Measurements from ENCODE around the gene SETBP1.

Gene SETBP1

DNA sequence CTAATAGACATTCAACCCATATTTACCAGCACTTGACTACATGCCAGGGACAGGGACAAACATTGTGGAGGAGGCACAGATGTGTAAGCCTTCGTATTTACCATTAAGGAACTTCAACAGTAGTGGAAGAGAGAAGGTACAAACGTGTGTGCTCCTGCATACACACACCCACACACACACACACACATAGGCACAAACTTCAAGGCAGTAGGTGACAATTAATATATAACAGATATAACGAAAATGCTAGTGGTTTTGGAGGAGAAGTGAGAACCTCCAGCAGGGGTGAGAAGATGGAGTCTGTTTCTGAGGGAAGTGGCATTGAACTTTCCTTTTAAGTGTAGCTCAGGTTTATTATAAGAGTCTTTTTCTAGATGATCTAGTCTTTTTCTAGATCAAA, 231.1 kb downstream of the SETBP1 start:
- no peak overlapping the region for H3K4me3 ChIP-seq (ENCODE audit: low read length)
- no peak overlapping the region for H3K27ac ChIP-seq (ENCODE audit: low read length)
- no peaks in the 10 kb centered on the region for H3K9me3 ChIP-seq (ENCODE audit: insufficient read depth, low read depth, low read length)
- no peaks in the 10 kb centered on the region for H3K27me3 ChIP-seq (ENCODE audit: insufficient read depth, low read length)
- H3K36me3 ChIP-seq (ENCODE audit: insufficient read depth, low read depth, low read length) = no peaks in the 10 kb centered on the region
- no peak overlapping the region for H3K9ac ChIP-seq (ENCODE audit: low read depth, low read length)
- H3K4me1 ChIP-seq (ENCODE audit: insufficient read depth, low read length) = no peaks in the 10 kb centered on the region

DNA sequence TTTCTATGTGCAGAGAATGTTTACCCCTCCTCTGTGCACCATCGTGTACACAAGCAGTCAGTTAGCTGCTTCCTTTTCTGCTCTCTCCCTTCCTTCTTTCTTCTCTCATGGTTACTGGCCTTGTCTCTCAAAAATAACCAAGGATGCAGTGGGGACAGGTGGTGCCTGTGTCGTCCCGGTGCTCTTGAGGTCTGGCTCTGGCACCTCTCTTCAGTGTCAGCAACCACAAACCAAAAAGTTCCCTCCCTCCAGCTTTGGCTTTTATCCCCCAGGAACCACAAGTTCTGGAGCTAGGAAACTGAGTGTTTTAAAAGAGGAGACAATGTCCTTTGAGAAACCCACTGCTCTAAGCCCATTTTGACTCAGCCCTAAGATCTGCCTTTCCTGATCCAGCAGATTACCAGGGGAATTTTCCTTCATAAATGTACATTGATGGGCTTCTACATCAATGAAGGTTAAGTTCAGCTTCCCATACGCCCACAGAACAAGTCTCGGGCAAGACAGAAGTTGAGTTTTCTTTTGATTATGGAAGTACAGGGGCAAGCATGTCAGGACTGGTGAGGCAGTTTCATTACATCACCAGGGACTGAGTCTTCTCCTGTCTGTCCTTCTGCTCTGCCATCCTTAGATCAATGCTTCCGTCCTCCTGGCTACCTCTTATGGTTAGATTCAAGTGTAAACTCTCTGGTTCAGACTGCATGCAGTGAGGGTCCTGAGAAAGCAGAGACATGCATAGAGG, 232.2 kb downstream of the SETBP1 start:
- Histone ChIP-seq H3K9ac (ENCODE audit: low read depth, low read length) (no peak overlapping the region), H3K4me1 (ENCODE audit: insufficient read depth, low read length) (no peaks in the 10 kb centered on the region)

GRCh38 chr18:44914028-44914427, 233.3 kb downstream of the SETBP1 start:
- Histone ChIP-seq H3K9me3 (ENCODE audit: insufficient read depth, low read depth, low read length) (no peaks in the 10 kb centered on the region), H3K36me3 (ENCODE audit: insufficient read depth, low read depth, low read length) (no peaks in the 10 kb centered on the region), H3K9ac (ENCODE audit: low read depth, low read length) (no peak overlapping the region), H3K4me1 (ENCODE audit: insufficient read depth, low read length) (no peaks in the 10 kb centered on the region), H3K27me3 (ENCODE audit: insufficient read depth, low read length) (no peaks in the 10 kb centered on the region), H3K4me3 (ENCODE audit: low read length) (no peak overlapping the region), H3K27ac (ENCODE audit: low read length) (no peak overlapping the region)

More for the DNA sequence above, 232.2 kb downstream of the SETBP1 start:
- Histone ChIP-seq H3K27ac (ENCODE audit: low read length) (no peak overlapping the region), H3K4me3 (ENCODE audit: low read length) (no peak overlapping the region), H3K27me3 (ENCODE audit: insufficient read depth, low read length) (no peaks in the 10 kb centered on the region), H3K36me3 (ENCODE audit: insufficient read depth, low read depth, low read length) (no peaks in the 10 kb centered on the region), H3K9me3 (ENCODE audit: insufficient read depth, low read depth, low read length) (no peaks in the 10 kb centered on the region)

DNA sequence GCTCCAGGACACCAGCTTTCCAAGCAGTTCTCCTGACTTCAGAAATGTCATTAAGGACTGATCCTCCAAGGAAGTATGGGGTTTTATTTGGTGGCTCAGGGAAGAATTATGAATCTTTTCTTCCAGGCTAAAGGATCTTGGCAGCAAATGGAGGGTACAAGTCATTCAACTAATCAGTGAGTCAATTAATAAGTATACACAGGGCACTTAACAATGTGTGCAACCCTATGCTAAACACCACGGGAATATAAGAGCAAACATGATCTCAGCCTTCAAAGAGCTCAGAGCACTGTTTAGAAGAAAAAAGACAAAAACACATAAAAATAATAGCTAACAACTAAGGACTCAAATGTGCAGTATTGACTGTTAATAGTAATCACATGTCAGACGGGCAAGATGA, 234.5 kb downstream of the SETBP1 start:
- no peaks in the 10 kb centered on the region for H3K9me3 ChIP-seq (ENCODE audit: insufficient read depth, low read depth, low read length)
- H3K36me3 ChIP-seq (ENCODE audit: insufficient read depth, low read depth, low read length) = no peaks in the 10 kb centered on the region
- no peak overlapping the region for H3K4me3 ChIP-seq (ENCODE audit: low read length)
- no peaks in the 10 kb centered on the region for H3K4me1 ChIP-seq (ENCODE audit: insufficient read depth, low read length)
- H3K9ac ChIP-seq (ENCODE audit: low read depth, low read length) = no peak overlapping the region
- H3K27me3 ChIP-seq (ENCODE audit: insufficient read depth, low read length) = no peaks in the 10 kb centered on the region
- H3K27ac ChIP-seq (ENCODE audit: low read length) = no peak overlapping the region

DNA sequence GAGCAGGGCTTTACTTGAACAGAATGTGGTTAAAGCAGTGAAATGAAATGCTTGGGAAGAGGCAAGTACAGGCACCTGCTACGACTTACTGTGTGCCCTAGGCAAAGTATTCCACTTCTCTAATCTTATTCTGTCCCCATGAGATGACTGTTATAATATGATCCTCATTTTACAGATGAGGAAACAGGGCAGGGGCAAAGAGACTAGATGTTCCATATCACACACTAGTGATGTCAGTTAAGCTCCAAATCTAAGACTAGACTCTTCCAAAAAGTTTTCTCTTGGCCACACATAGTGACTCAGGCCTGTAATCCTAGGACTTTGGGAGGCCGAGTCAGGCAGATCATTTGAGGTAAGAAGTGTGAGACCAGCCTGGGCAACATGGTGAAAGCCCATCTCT, 235.0 kb downstream of the SETBP1 start:
- Histone ChIP-seq H3K36me3 (ENCODE audit: insufficient read depth, low read depth, low read length) (no peaks in the 10 kb centered on the region), H3K9ac (ENCODE audit: low read depth, low read length) (no peak overlapping the region), H3K4me1 (ENCODE audit: insufficient read depth, low read length) (no peaks in the 10 kb centered on the region), H3K4me3 (ENCODE audit: low read length) (no peak overlapping the region), H3K27ac (ENCODE audit: low read length) (no peak overlapping the region), H3K27me3 (ENCODE audit: insufficient read depth, low read length) (no peaks in the 10 kb centered on the region), H3K9me3 (ENCODE audit: insufficient read depth, low read depth, low read length) (no peaks in the 10 kb centered on the region)

DNA sequence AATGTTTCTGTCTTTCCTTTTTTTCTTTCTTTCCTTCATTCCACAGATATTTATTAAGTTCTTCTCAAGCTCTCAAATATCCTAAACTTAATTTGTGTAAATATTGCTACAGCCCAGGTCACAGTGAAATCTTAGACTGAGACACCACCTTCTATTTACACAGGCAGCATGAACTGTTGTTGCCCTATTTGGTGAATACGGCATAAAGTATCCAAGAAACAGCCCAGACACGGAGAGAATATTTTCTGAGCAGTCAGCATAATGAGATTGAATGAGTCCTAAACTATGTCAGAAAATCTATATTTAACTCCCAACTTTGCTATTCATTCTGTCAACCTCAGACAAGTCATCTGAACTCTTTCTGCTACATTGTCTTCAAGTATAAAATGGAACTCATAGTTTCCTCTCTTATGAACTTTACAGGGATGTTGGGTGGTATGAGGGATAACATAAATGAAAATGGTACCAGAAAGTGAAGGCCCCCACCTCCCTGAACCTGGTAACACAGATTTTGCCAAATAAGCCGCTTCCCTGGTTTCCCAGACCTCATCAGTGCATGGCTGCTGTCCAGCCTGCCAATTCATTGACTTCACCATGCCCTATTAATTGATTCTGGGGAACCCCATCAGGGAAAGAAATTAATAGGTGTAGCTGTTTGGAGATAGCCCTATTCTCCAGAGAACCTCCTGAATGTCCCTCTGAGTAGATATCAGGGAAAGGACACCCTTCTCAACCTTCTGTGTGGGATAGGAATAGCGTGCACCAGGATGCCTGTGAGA, 235.9 kb downstream of the SETBP1 start:
- H3K36me3 ChIP-seq (ENCODE audit: insufficient read depth, low read depth, low read length) = no peaks in the 10 kb centered on the region
- H3K27ac ChIP-seq (ENCODE audit: low read length) = no peak overlapping the region
- H3K9me3 ChIP-seq (ENCODE audit: insufficient read depth, low read depth, low read length) = no peaks in the 10 kb centered on the region
- no peaks in the 10 kb centered on the region for H3K27me3 ChIP-seq (ENCODE audit: insufficient read depth, low read length)
- H3K4me1 ChIP-seq (ENCODE audit: insufficient read depth, low read length) = no peaks in the 10 kb centered on the region
- H3K9ac ChIP-seq (ENCODE audit: low read depth, low read length) = no peak overlapping the region
- no peak overlapping the region for H3K4me3 ChIP-seq (ENCODE audit: low read length)

GRCh38 chr18:44917216-44918141, 236.8 kb downstream of the SETBP1 start:
- Histone ChIP-seq H3K27ac (ENCODE audit: low read length) (no peak overlapping the region), H3K4me3 (ENCODE audit: low read length) (no peak overlapping the region), H3K4me1 (ENCODE audit: insufficient read depth, low read length) (no peaks in the 10 kb centered on the region), H3K9me3 (ENCODE audit: insufficient read depth, low read depth, low read length) (no peaks in the 10 kb centered on the region), H3K27me3 (ENCODE audit: insufficient read depth, low read length) (no peaks in the 10 kb centered on the region), H3K9ac (ENCODE audit: low read depth, low read length) (no peak overlapping the region), H3K36me3 (ENCODE audit: insufficient read depth, low read depth, low read length) (no peaks in the 10 kb centered on the region)

- Histone ChIP-seq H3K27me3 (ENCODE audit: insufficient read depth, low read length) (no peaks in the 10 kb centered on the region), H3K27ac (ENCODE audit: low read length) (no peak overlapping the region), H3K4me1 (ENCODE audit: insufficient read depth, low read length) (no peaks in the 10 kb centered on the region), H3K9ac (ENCODE audit: low read depth, low read length) (no peak overlapping the region), H3K36me3 (ENCODE audit: insufficient read depth, low read depth, low read length) (no peaks in the 10 kb centered on the region), H3K4me3 (ENCODE audit: low read length) (no peak overlapping the region), H3K9me3 (ENCODE audit: insufficient read depth, low read depth, low read length) (no peaks in the 10 kb centered on the region)
Observed at GRCh38 chr18:44918142-44918476, 237.4 kb downstream of the SETBP1 start.

GRCh38 chr18:44920441-44920840, 239.8 kb downstream of the SETBP1 start:
- Histone ChIP-seq H3K4me3 (ENCODE audit: low read length) (no peak overlapping the region), H3K9me3 (ENCODE audit: insufficient read depth, low read depth, low read length) (no peaks in the 10 kb centered on the region), H3K4me1 (ENCODE audit: insufficient read depth, low read length) (no peaks in the 10 kb centered on the region), H3K27ac (ENCODE audit: low read length) (no peak overlapping the region), H3K9ac (ENCODE audit: low read depth, low read length) (no peak overlapping the region), H3K36me3 (ENCODE audit: insufficient read depth, low read depth, low read length) (no peaks in the 10 kb centered on the region), H3K27me3 (ENCODE audit: insufficient read depth, low read length) (no peaks in the 10 kb centered on the region)

DNA sequence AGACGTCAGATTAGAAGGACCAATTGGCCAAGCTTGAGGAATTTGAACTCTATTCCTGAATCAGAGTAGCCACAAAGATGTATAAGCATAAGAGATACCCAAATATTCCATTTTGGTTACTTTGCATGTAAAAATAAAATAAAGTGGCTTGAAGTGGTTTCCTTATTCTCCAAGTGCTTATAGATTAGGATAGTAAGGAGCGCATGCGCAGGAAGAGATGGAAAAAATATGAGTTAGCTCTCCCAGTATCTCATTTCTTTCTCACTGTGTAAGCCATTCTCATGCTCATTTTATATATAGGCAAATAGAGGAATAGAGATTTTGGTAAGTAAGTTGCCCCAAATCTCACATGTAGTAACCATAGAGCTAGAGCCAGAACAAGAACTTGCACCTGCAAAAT, 241.3 kb downstream of the SETBP1 start:
- no peaks in the 10 kb centered on the region for H3K36me3 ChIP-seq (ENCODE audit: insufficient read depth, low read depth, low read length)
- no peaks in the 10 kb centered on the region for H3K4me1 ChIP-seq (ENCODE audit: insufficient read depth, low read length)
- no peaks in the 10 kb centered on the region for H3K9me3 ChIP-seq (ENCODE audit: insufficient read depth, low read depth, low read length)
- H3K27ac ChIP-seq (ENCODE audit: low read length) = no peak overlapping the region
- H3K9ac ChIP-seq (ENCODE audit: low read depth, low read length) = no peak overlapping the region
- no peak overlapping the region for H3K4me3 ChIP-seq (ENCODE audit: low read length)
- no peaks in the 10 kb centered on the region for H3K27me3 ChIP-seq (ENCODE audit: insufficient read depth, low read length)

GRCh38 chr18:44922968-44923367, 242.3 kb downstream of the SETBP1 start:
- Histone ChIP-seq H3K9ac (ENCODE audit: low read depth, low read length) (no peak overlapping the region), H3K27ac (ENCODE audit: low read length) (no peak overlapping the region), H3K4me3 (ENCODE audit: low read length) (no peak overlapping the region), H3K9me3 (ENCODE audit: insufficient read depth, low read depth, low read length) (no peaks in the 10 kb centered on the region), H3K36me3 (ENCODE audit: insufficient read depth, low read depth, low read length) (no peaks in the 10 kb centered on the region), H3K27me3 (ENCODE audit: insufficient read depth, low read length) (no peaks in the 10 kb centered on the region), H3K4me1 (ENCODE audit: insufficient read depth, low read length) (no peaks in the 10 kb centered on the region)
